Measurements from ENCODE around the gene TUBGCP3.

GRCh38 chr13:112592181-112592580 lies 4.2 kb upstream of the TUBGCP3 start:
- no peak for TF ChIP-seq POLR2A (IDR thresholded peaks at IDR 0.05; ENCODE audit: low read length)
- no peak for TF ChIP-seq GATA1 (IDR thresholded peaks at IDR 0.05; ENCODE audit: low read depth, low read length)

All from erythroblast (primary cell).